GM12878 (cell line): ENCODE data around the gene SAMD7. TPM values are rescaled to one million over a fixed set of nuclear protein-coding genes. Genes with fewer than 3 reads are reported as not detected.

Experiments
- BHLHE40 ChIP-seq, 2 experiments: fragments of 450-650 bp in 1 of 2; IDR thresholded peaks; 2 replicates each; pipeline ENCODE4 v1.6.1; 2011 to 2017; ENCODE audit warnings: low read depth in 2 of 2, borderline replicate concordance in 1 of 2, improper control_type of control experiment in 1 of 2, low read length in 1 of 2, mild to moderate bottlenecking in 1 of 2
- EGR1 ChIP-seq, 2 experiments: IDR thresholded peaks; 1 replicate in 1 of 2; 2 replicates in 1 of 2; pipeline ENCODE4 v1.6.1; 2011 to 2012; ENCODE audit warnings: low read depth in 2 of 2, low read length in 2 of 2, borderline replicate concordance in 1 of 2, mild to moderate bottlenecking in 1 of 2, moderate library complexity in 1 of 2
- ESRRA ChIP-seq: IDR thresholded peaks from 2 replicates; pipeline ENCODE4 v1.6.1; 2012; ENCODE audit warnings: mild to moderate bottlenecking, low read length, improper control_type of control experiment
- HDAC2 ChIP-seq: fragments of 200-600 bp; sonication (generic); IDR thresholded peaks from 2 replicates; pipeline ENCODE4 v1.6.1; 2017
- IRF3 ChIP-seq: fragments of 450-650 bp; IDR thresholded peaks from 2 replicates; pipeline ENCODE4 v1.6.1; 2014; ENCODE audit warnings: mild to moderate bottlenecking
- KDM1A ChIP-seq: fragments of 200-600 bp; sonication (generic); IDR thresholded peaks from 2 replicates; pipeline ENCODE4 v1.6.1; 2016; ENCODE audit warnings: borderline replicate concordance
- NFIC ChIP-seq: IDR thresholded peaks from 2 replicates; pipeline ENCODE4 v1.6.1; 2012; ENCODE audit warnings: low read depth, mild to moderate bottlenecking, inconsistent platforms, low read length, moderate library complexity
- NFYA ChIP-seq: IDR thresholded peaks from 2 replicates; pipeline ENCODE4 v1.6.1; 2011; ENCODE audit warnings: low read depth, mild to moderate bottlenecking, low read length, improper control_type of control experiment, borderline replicate concordance
- PAX8 ChIP-seq: fragments of 450-650 bp; IDR thresholded peaks from 2 replicates; pipeline ENCODE4 v1.6.1; 2017; ENCODE audit warnings: mild to moderate bottlenecking, moderate library complexity
- POLR2AphosphoS5 ChIP-seq: IDR thresholded peaks from 2 replicates; pipeline ENCODE4 v1.6.1; 2011; ENCODE audit warnings: mild to moderate bottlenecking, low read length, inconsistent platforms
- POU2F2 ChIP-seq: IDR thresholded peaks from 3 replicates; pipeline ENCODE4 v1.6.1; 2011; ENCODE audit warnings: low read depth, mild to moderate bottlenecking, low read length, borderline replicate concordance
- RB1 ChIP-seq: fragments of 450-650 bp; formaldehyde crosslinking; IDR thresholded peaks from 2 replicates; pipeline ENCODE4 v1.6.1; 2017; ENCODE audit warnings: mild to moderate bottlenecking, borderline replicate concordance
- RFX5 ChIP-seq: IDR thresholded peaks from 2 replicates; pipeline ENCODE4 v1.6.1; 2011; ENCODE audit warnings: low read depth, low read length, improper control_type of control experiment
- STAT1 ChIP-seq: fragments of 450-650 bp; conservative IDR thresholded peaks from 2 replicates; pipeline ENCODE4 v1.6.1; 2014; ENCODE audit warnings: antibody characterized with exemption, mild to moderate bottlenecking
- TCF12 ChIP-seq: IDR thresholded peaks from 2 replicates; pipeline ENCODE4 v1.6.1; 2011; ENCODE audit warnings: low read depth, mild to moderate bottlenecking, low read length
- TCF3 ChIP-seq: IDR thresholded peaks from 2 replicates; pipeline ENCODE4 v1.6.1; 2012; ENCODE audit warnings: low read depth, mild to moderate bottlenecking, low read length, borderline replicate concordance; ENCODE audit not compliant: insufficient read depth
- ZNF687 ChIP-seq: fragments of 450-650 bp; IDR thresholded peaks from 2 replicates; pipeline ENCODE4 v1.6.1; 2017; ENCODE audit warnings: mild to moderate bottlenecking, moderate library complexity
- polyA plus RNA-seq, 11 experiments: library from polyadenylated mRNA; depleted of rRNA in 4 of 11; unstranded in 6 of 11; stranded (reverse) in 5 of 11; fragments of >200 nt; fragmentation: Nextera tagmentation in 4 of 11; fragmentation: Illumina TruSeq in 1 of 11; extraction: Ambion mirVana in 4 of 11; extraction: Trizol in 1 of 11; gene quantifications; 1 replicate in 1 of 11; 2 replicates in 10 of 11; pipeline versions ENCODE4 v1.2.1 to v1.2.3, GENCODE V29; 2011 to 2016; ENCODE audit warnings: inconsistent platforms in 2 of 11, missing spikeins in 2 of 11, low read depth in 1 of 11
- total RNA-seq, 4 experiments: library from RNA; depleted of rRNA in 3 of 4; stranded (reverse); fragments of >200 nt in 3 of 4; fragmentation: Illumina TruSeq in 1 of 4; extraction: Trizol in 1 of 4; gene quantifications; 2 replicates each; pipeline versions ENCODE4 v1.2.1 to v1.2.3, GENCODE V29; 2013 to 2021
- TF ChIP-seq, protein P1 (sequence below), 3 experiments: IDR thresholded peaks in 2 of 3; conservative IDR thresholded peaks in 1 of 3; 2 replicates each; pipeline ENCODE4 v1.5.1; 2011; ENCODE audit warnings: low read depth in 3 of 3, low read length in 3 of 3, mild to moderate bottlenecking in 3 of 3, control low read depth in 2 of 3, moderate library complexity in 2 of 3, inconsistent platforms in 1 of 3, mixed read lengths in 1 of 3; ENCODE audit not compliant: control insufficient read depth in 2 of 3, insufficient read depth in 1 of 3; ENCODE audit errors: extremely low read depth in 1 of 3
- TF ChIP-seq, protein P2 (sequence below): fragments of 150-350 bp; IDR thresholded peaks from 2 replicates; pipeline ENCODE4 v1.6.1; 2014; ENCODE audit warnings: mild to moderate bottlenecking, low read depth, low read length
- TF ChIP-seq, protein P3 (sequence below): fragments of 450-650 bp; IDR thresholded peaks from 2 replicates; pipeline ENCODE4 v1.6.1; 2017; ENCODE audit warnings: low read depth, mild to moderate bottlenecking, moderate library complexity

Gene SAMD7
- total and polyA plus RNA-seq, 10 of the 15 experiments (the other 5 are each of a cell fraction or from before 2014, with no cell fraction given) = 0.03 to 0.11 (median 0.07) TPM; not detected in 3

- TF ChIP-seq, protein P1, sequence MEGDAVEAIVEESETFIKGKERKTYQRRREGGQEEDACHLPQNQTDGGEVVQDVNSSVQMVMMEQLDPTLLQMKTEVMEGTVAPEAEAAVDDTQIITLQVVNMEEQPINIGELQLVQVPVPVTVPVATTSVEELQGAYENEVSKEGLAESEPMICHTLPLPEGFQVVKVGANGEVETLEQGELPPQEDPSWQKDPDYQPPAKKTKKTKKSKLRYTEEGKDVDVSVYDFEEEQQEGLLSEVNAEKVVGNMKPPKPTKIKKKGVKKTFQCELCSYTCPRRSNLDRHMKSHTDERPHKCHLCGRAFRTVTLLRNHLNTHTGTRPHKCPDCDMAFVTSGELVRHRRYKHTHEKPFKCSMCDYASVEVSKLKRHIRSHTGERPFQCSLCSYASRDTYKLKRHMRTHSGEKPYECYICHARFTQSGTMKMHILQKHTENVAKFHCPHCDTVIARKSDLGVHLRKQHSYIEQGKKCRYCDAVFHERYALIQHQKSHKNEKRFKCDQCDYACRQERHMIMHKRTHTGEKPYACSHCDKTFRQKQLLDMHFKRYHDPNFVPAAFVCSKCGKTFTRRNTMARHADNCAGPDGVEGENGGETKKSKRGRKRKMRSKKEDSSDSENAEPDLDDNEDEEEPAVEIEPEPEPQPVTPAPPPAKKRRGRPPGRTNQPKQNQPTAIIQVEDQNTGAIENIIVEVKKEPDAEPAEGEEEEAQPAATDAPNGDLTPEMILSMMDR (IDR thresholded peaks at IDR 0.05 in 2 of 3, conservative IDR thresholded peaks at IDR 0.05 in 1 of 3; ENCODE audit: control insufficient read depth in 2 of 3, extremely low read depth in 1 of 3, insufficient read depth in 1 of 3, low read depth in 3 of 3, low read length in 3 of 3) = no peak
- TF ChIP-seq RFX5 (no peak), POLR2AphosphoS5 (no peak), PAX8 (no peak), BHLHE40 (IDR thresholded peaks at IDR 0.05; ENCODE audit: borderline replicate concordance in 1 of 2, low read depth in 2 of 2, low read length in 1 of 2) (peak; percentile 94 to 97), NFIC (peak; percentile 93), ZNF687 (no peak), TCF3 (peak; percentile 83), ESRRA (no peak), TCF12 (peak; percentile 95), NFYA (no peak), RB1 (no peak; the same call in 1 of the 2 replicates), POU2F2 (no peak), EGR1 (IDR thresholded peaks at IDR 0.05; ENCODE audit: borderline replicate concordance in 1 of 2, low read depth in 2 of 2, low read length in 2 of 2) (no peak), IRF3 (no peak), HDAC2 (no peak), KDM1A (no peak), STAT1 (no peak)
- TF ChIP-seq, protein P2, sequence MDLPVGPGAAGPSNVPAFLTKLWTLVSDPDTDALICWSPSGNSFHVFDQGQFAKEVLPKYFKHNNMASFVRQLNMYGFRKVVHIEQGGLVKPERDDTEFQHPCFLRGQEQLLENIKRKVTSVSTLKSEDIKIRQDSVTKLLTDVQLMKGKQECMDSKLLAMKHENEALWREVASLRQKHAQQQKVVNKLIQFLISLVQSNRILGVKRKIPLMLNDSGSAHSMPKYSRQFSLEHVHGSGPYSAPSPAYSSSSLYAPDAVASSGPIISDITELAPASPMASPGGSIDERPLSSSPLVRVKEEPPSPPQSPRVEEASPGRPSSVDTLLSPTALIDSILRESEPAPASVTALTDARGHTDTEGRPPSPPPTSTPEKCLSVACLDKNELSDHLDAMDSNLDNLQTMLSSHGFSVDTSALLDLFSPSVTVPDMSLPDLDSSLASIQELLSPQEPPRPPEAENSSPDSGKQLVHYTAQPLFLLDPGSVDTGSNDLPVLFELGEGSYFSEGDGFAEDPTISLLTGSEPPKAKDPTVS = no peak
- TF ChIP-seq, protein P3, sequence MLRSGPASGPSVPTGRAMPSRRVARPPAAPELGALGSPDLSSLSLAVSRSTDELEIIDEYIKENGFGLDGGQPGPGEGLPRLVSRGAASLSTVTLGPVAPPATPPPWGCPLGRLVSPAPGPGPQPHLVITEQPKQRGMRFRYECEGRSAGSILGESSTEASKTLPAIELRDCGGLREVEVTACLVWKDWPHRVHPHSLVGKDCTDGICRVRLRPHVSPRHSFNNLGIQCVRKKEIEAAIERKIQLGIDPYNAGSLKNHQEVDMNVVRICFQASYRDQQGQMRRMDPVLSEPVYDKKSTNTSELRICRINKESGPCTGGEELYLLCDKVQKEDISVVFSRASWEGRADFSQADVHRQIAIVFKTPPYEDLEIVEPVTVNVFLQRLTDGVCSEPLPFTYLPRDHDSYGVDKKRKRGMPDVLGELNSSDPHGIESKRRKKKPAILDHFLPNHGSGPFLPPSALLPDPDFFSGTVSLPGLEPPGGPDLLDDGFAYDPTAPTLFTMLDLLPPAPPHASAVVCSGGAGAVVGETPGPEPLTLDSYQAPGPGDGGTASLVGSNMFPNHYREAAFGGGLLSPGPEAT = peak; percentile 90
Measured at GRCh38 chr3:169940470-169941181, 29.3 kb downstream of the SAMD7 start (continued).
